ENCODE results near the gene ACAA2.

GRCh38 chr18:49832221-49832647, 18.9 kb upstream of the ACAA2 start:
- no peak for TF ChIP-seq CTCF (optimal IDR thresholded peaks at IDR 0.05 in 1 of 3, IDR thresholded peaks at IDR 0.05 in 1 of 3, conservative IDR thresholded peaks at IDR 0.05 in 1 of 3; ENCODE audit: extremely low read depth in 1 of 3, insufficient read depth in 2 of 3, low read length in 3 of 3)
- no peak for TF ChIP-seq EZH2 (IDR thresholded peaks at IDR 0.05; ENCODE audit: low read length)

All from keratinocyte (primary cell).